Pancreas (tissue), 10 donors: ENCODE data around the gene S100PBP. TPM values are rescaled to one million over a fixed set of nuclear protein-coding genes. Genes with fewer than 3 reads are reported as not detected.
"Not testable (repeated sequence)": the region's sequence is repeated elsewhere in the genome, so short reads cannot be mapped to it uniquely, and the experiment has no call there.

Experiments
- ATAC-seq, 4 donors: fragments of 200-7000 bp; cut with Tn5 transposase; one replicate each; pipeline versions ENCODE4 v1.8.0 to v1.9.1; 2020; ENCODE audit warnings: mild to moderate bottlenecking in 4 of 4, moderate library complexity in 4 of 4
- DNase-seq, 6 donors: peaks; one replicate each; pipeline ENCODE4 v3.0.0-alpha.2; 2020
- FAIRE-seq: peaks from 2 replicates; lab custom pipeline; 2012; peaks lifted over from hg19 to GRCh38; lab: Jason Lieb, UNC
- H3K27ac ChIP-seq, 4 donors: fragments of 200-600 bp; sonication (generic); 1 replicate in 3 of 4; 2 replicates in 1 of 4; pipeline versions ENCODE4 v1.5.0 to v1.8.0; 2020
- H3K27me3 ChIP-seq, 4 donors: fragments of 200-600 bp; one replicate each; pipeline ENCODE4 v1.8.0; 2021
- H3K36me3 ChIP-seq, 3 donors: fragments of 200-600 bp; sonication (generic) in 1 of 3; one replicate each; pipeline versions ENCODE4 v1.5.0 to v1.8.0; 2020 to 2021
- H3K4me1 ChIP-seq, 3 donors: fragments of 200-600 bp; one replicate each; pipeline ENCODE4 v1.8.0; 2021
- H3K4me3 ChIP-seq, 4 donors: fragments of 200-600 bp; sonication (generic) in 2 of 4; one replicate each; pipeline versions ENCODE4 v1.5.0 to v1.8.0; 2020 to 2021
- H3K9me3 ChIP-seq, 4 donors: fragments of 200-600 bp; one replicate each; pipeline ENCODE4 v1.8.0; 2021
- WGBS, 2 donors: extraction: QIAGEN DNeasy Blood & Tissue Kit; methylation state at CpG; one replicate each; pipeline ENCODE4 v1.1.7; 2013; 5-methylcytosine and 5-hydroxymethylcytosine counted together
- intact Hi-C, 3 donors: fragments of 100-400 bp; cut with DNase I; formaldehyde crosslinking; loops; one replicate each; pipeline versions ENCODE4 v1.11.1 to v1.14.2; 2022
- polyA plus RNA-seq, 2 donors: library from polyadenylated mRNA; stranded (reverse); fragments of 200-250 nt; gene quantifications; one replicate each; pipeline ENCODE4 v1.2.3, GENCODE V29; 2013
- total RNA-seq, 6 donors: library from RNA; stranded (reverse); fragmentation: NEBNext Ultra II Directional in 4 of 6; extraction: Animal tissue kit (Norgen Biotek cat#: 25700) in 4 of 6; gene quantifications; one replicate each; pipeline versions ENCODE4 v1.2.1 to v1.2.4, GENCODE V29; 2021 to 2023
- TF ChIP-seq, protein P1 (sequence below), 4 donors: fragments of 200-600 bp; sonication (generic) in 3 of 4; IDR thresholded peaks; one replicate each; pipeline versions ENCODE4 v1.5.0 to v1.8.0; 2021; ENCODE audit warnings: antibody characterized with exemption in 4 of 4
- donor health status: healthy with polysubstance abuse.
- donor health status: DM: no; HTN: no; CAD: no; lungs with moderate emphysema.
- donor health status: DM: no; HTN: no; CAD: no.
- donor health status: control.
- donor health status: control.
- donor health status: Bipolar disorder and iron deficiency.
- donor health status: DM: yes; HTN: yes; CAD: no.
- donor health status: DM: no; HTN: no; CAD: no.
- donor health status: DM: no; HTN: no; CAD: no.
- donor health status: DM: yes; HTN: yes; CAD: no.

The S100PBP gene
- total and polyA plus RNA-seq, 8 donors, result 7.6 to 20.2 (median 11.8) TPM

- no peak overlapping the region for H3K27ac ChIP-seq
These were observed 32.6 kb upstream of the S100PBP start for GRCh38 chr1:32784817-32785216.

GRCh38 chr1:32786856-32787255, 30.6 kb upstream of the S100PBP start:
- TF ChIP-seq, protein P1, sequence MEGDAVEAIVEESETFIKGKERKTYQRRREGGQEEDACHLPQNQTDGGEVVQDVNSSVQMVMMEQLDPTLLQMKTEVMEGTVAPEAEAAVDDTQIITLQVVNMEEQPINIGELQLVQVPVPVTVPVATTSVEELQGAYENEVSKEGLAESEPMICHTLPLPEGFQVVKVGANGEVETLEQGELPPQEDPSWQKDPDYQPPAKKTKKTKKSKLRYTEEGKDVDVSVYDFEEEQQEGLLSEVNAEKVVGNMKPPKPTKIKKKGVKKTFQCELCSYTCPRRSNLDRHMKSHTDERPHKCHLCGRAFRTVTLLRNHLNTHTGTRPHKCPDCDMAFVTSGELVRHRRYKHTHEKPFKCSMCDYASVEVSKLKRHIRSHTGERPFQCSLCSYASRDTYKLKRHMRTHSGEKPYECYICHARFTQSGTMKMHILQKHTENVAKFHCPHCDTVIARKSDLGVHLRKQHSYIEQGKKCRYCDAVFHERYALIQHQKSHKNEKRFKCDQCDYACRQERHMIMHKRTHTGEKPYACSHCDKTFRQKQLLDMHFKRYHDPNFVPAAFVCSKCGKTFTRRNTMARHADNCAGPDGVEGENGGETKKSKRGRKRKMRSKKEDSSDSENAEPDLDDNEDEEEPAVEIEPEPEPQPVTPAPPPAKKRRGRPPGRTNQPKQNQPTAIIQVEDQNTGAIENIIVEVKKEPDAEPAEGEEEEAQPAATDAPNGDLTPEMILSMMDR (IDR thresholded peaks at IDR 0.05), result no peak
- DNase-seq, result no peak
- peak in 3 of 4 donors; percentile 41 to 65 (median 62) for ATAC-seq
- no peaks in the 10 kb centered on the region for H3K4me1 ChIP-seq
- WGBS, 2 donors, result 69 to 73% methylated on average over 4 of the region's 4 CpGs
- no peak overlapping the region for H3K4me3 ChIP-seq
- H3K36me3 ChIP-seq, result peaks cover under 1 to 40% (median 5%) of the 10 kb centered on the region in 3 donors
- H3K27ac ChIP-seq, result no peak overlapping the region
- no peaks in the 10 kb centered on the region for H3K27me3 ChIP-seq
- intact Hi-C loops, result no loop called here
- FAIRE-seq, result no peak
- no peaks in the 10 kb centered on the region for H3K9me3 ChIP-seq

More at GRCh38 chr1:32784817-32785216, 32.6 kb upstream of the S100PBP start:
- H3K36me3 ChIP-seq, result peaks cover 4 to 48% (median 20%) of the 10 kb centered on the region in 3 donors
- DNase-seq, result no peak
- TF ChIP-seq, protein P1 (IDR thresholded peaks at IDR 0.05), result no peak
- no peaks in the 10 kb centered on the region for H3K27me3 ChIP-seq
- intact Hi-C loops, result no loop called here
- WGBS, 2 donors, result 91 to 96% methylated on average over 3 of the region's 3 CpGs
- H3K9me3 ChIP-seq, result no peaks in the 10 kb centered on the region
- ATAC-seq, result no peak
- H3K4me3 ChIP-seq, result no peak overlapping the region
- no peaks in the 10 kb centered on the region for H3K4me1 ChIP-seq
- no peak for FAIRE-seq

DNA sequence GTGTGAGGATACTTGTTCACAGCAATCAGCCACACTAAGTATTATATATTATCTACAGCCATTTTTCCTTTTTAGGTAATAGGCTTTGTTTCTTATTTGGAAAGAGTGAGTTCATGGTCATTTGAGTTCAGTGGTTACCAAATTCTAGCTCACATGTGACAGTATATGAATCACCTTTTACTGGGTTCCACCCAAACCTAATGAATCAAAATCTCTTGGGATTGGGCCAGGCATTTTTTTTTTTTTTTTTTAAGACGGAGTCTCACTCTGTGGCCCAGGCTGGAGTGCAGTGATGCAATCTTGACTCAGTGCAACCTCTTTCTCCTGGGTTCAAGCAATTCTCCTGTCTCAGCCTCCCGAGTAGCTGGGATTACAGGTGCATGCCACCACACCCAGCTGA, 28.1 kb upstream of the S100PBP start:
- H3K27ac ChIP-seq, intact Hi-C loops, H3K4me1 ChIP-seq, DNase-seq, H3K9me3 ChIP-seq, H3K4me3 ChIP-seq, FAIRE-seq, H3K27me3 ChIP-seq: not testable (repeated sequence)
- ATAC-seq, result peak; percentile 55 to 77 (median 67)
- H3K36me3 ChIP-seq, result peaks cover 0 to 26% (median 5%) of the 10 kb centered on the region in 3 donors
- WGBS, 2 donors, result 49 to 56% methylated on average over 2 of the region's 2 CpGs

DNA sequence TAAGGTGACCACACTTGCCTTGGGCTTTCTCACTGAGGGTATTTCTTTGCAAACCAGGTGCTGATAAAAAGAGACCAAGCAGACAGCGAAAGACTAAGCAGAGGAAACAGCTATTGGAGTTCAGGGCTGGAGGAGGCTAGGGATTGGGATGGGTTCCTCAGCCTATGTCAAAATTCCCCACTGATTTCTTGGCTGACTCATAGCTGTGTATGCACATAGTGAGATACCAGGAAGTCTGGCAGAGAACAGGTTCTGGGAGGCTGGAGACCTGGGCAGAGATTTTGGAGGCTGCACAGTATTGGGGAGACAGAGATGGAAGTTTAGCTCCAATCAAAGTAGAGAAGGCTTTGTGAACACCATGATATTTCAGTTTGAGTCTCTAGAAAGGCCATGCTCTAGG, 25.6 kb upstream of the S100PBP start:
- no peaks in the 10 kb centered on the region for H3K4me1 ChIP-seq
- 94 to 96% methylated on average over 1 of the region's 1 CpG for WGBS, 2 donors
- FAIRE-seq, result no peak
- H3K4me3 ChIP-seq, result no peak overlapping the region
- peaks cover 0 to 19% (median 0%) of the 10 kb centered on the region in 3 donors for H3K36me3 ChIP-seq
- intact Hi-C loops, result no loop called here
- TF ChIP-seq, protein P1 (IDR thresholded peaks at IDR 0.05), result no peak
- H3K27ac ChIP-seq, result no peak overlapping the region
- DNase-seq, result no peak
- H3K27me3 ChIP-seq, result no peaks in the 10 kb centered on the region
- no peaks in the 10 kb centered on the region for H3K9me3 ChIP-seq
- peak in 3 of 4 donors; percentile 31 to 56 (median 54) for ATAC-seq

- WGBS, 2 donors, result 99% methylated on average over 4 of the region's 4 CpGs
- H3K36me3 ChIP-seq, DNase-seq, H3K9me3 ChIP-seq, intact Hi-C loops, H3K27me3 ChIP-seq, ATAC-seq, H3K4me1 ChIP-seq, FAIRE-seq, H3K27ac ChIP-seq, H3K4me3 ChIP-seq: not testable (repeated sequence)
These were observed 21.7 kb upstream of the S100PBP start for GRCh38 chr1:32795763-32796162.

DNA sequence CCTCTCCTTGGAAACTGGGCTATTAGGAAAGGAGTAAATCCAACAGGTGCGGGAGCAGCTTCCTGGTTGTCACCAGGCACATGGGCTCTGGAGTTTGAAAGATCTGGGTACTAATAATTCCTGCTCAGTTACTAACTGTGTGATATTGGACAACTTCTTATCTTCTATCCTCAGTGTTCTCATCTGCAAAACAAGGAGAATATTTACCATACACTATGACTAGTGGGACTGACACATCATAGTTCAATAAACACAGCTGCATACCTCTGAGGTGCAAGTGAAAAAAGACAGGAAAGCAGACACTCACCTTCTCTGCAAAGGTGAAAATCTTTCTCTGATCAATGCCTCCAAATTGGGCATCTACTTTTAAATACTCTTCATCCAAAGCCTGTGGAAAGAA, 20.0 kb upstream of the S100PBP start:
- Histone ChIP-seq H3K36me3 (no peaks in the 10 kb centered on the region), H3K27ac (no peak overlapping the region), H3K4me3 (no peak overlapping the region), H3K4me1 (no peaks in the 10 kb centered on the region), H3K27me3 (no peaks in the 10 kb centered on the region), H3K9me3 (no peaks in the 10 kb centered on the region)
- FAIRE-seq (no peak), DNase-seq (no peak), ATAC-seq (no peak)
- 81 to 88% methylated on average over 1 of the region's 1 CpG for WGBS, 2 donors
- intact Hi-C loops, result no loop called here
- TF ChIP-seq, protein P1 (IDR thresholded peaks at IDR 0.05), result no peak
